ENCODE results near the gene KCNK1.

KCNK1 gene

DNA sequence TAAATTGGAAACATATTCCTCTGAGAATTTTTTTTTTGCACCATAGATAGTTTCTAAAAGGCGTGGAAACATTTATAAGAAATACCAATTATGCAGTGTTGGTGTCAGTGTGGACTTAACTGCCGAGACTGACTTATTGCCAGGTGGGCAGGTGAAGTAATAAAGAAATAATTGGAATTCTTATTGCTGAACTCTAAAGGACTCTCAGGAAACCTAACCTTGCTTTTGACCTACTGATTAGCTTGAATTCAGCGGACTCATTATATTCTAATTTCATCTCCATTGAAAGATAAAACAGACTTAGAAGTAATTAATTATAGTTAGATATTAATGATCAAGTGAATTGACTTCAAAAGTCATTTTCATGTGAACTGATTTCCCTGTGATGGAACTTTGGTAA lies 26.3 kb downstream of the KCNK1 start:
- DNase-seq = no peak

- DNase-seq = no peak
Measured at GRCh38 chr1:233641029-233641428, 27.1 kb downstream of the KCNK1 start.

DNA sequence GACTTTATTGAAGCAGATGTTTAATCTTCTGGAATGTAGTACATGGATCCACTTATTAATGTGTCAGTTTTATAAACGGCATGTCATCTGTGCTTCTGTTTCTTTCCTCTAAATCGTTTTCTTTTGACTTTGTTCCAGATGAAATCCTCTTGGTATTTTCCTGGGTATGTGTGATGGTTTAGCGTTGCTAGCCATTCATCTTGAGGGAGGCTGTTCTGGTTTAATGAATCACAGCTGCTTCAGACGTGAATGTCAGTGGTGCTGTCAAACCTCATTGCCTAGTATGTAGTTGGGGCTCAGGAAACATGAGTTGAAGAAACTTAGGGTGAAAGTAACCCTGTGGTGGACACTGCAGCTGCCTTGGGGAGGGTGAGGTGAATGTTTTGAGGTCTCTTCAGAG lies 33.2 kb downstream of the KCNK1 start:
- no peak for DNase-seq

DNA sequence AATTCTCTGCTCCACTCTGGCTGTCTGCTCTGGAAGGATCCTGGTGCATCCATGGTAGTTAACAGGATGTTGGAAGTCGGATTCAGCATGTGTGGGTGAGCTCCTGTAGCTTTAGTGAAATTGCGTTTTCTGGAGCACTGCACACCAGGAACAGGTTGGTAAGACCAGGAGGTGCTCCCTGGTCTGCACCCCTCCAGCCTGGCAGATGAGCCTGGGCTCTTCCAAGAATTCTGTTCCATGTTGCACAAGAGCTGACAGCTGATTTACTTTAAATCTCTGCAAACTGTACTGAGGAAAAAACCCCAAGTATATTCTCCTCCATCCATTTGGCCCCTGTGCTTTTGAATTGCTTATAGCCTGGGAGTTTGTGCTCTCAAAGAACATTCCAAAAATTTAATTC lies 33.7 kb downstream of the KCNK1 start:
- DNase-seq = no peak

- DNase-seq = no peak
Measured at GRCh38 chr1:233651061-233651460, 37.2 kb downstream of the KCNK1 start.

- no peak for DNase-seq
Measured at GRCh38 chr1:233651563-233652233, 37.8 kb downstream of the KCNK1 start.

DNA sequence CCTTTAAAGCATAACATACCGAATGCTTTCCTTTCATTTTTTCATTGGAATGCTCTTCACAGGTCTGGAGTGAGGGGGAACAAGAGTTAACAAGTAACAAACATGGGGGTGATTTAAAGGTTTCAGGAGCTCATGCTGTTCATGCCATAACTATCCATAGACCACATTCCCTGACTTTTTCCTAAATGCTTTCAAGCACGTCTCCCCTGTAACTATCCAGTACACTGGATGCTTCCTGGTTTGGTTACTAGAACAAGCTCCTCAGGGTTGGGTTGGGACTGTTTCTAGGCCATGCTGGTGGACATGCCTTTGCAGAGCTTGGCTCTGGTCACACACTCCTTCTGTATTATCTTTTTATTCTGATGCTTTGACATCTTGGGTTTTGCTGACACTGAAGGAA lies 38.6 kb downstream of the KCNK1 start:
- no peak for DNase-seq

DNA sequence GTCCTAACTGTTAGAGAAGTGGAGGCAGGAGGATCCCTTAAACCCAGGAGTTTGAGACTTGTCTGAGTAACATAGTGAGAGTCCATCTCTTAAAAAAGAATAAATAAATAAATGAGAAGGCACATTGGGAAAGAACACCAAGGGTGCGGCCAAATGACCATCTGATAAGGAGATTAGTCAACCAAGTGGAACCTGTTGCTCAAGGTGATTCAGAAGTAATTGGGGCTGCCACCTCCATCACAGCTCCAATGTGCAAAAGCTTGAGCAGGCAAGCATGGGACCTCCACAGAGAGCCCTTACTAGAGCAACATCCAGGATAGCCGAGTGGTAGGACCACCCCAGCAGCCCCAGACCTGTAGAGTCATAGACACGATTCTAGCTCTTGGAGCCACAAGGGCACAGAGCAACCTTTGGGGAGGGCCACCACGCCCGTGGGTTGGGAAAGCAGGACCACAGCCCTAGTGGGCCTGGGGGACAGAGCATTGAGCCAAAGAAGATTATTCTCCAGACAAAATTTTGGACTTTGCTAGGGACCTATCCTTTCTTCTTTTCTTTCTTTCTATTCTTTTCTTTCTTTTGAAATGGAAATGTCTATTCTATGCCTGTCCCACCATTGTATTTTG lies 40.9 kb downstream of the KCNK1 start:
- DNase-seq = no peak

- no peak for DNase-seq
Measured at GRCh38 chr1:233655301-233655740, 41.4 kb downstream of the KCNK1 start.

DNA sequence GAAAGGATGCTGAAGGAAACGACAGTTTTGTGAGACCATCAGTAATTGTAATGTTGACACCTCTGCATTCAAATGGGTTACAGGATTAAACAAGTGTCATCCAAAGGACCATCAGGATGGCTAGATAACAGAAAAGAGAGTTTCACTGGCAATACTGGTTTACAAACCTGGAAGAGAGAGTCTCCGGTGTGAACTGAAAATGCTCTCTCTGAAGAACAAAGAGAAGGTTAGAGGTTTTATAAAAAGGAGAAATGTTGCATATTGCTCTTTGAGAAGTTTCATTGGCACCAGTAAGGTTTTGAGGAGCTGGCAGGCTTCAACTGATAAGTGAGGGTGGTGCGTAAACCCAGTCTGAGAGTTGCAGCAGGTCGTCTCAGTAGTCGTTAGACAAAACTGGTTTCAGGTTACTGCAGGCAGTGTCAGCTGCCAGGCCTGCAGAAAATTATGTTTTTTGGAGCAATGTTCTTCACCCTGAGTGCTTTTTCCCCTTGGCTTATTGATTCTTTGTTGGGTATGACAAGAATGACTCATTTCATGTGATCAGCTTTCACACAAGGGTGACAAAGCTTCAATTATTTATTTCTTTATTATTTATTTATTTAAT lies 42.2 kb downstream of the KCNK1 start:
- DNase-seq = no peak

- DNase-seq = no peak
Measured at GRCh38 chr1:233656687-233657086, 42.8 kb downstream of the KCNK1 start.

DNA sequence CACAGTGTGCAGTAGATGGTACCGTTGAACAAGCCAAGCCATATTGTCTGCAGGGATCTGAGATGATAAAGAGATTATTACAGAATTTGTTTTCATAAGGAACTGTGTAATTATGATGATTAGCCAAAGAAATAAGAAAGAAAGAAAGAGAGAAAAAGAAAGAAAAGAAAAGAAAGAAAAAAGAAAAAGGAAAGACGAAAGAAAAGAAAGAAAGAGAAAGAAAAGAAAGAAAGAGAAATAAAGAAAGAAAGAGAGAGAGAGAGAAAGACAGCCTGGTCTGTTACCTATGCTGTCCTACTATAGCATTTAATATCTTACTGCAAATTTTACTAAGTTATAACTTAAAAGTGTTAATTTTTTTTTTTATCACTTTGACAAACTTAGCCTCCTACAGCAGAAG lies 43.6 kb downstream of the KCNK1 start:
- no peak for DNase-seq

GRCh38 chr1:233659495-233659894 lies 45.6 kb downstream of the KCNK1 start:
- DNase-seq = no peak

DNA sequence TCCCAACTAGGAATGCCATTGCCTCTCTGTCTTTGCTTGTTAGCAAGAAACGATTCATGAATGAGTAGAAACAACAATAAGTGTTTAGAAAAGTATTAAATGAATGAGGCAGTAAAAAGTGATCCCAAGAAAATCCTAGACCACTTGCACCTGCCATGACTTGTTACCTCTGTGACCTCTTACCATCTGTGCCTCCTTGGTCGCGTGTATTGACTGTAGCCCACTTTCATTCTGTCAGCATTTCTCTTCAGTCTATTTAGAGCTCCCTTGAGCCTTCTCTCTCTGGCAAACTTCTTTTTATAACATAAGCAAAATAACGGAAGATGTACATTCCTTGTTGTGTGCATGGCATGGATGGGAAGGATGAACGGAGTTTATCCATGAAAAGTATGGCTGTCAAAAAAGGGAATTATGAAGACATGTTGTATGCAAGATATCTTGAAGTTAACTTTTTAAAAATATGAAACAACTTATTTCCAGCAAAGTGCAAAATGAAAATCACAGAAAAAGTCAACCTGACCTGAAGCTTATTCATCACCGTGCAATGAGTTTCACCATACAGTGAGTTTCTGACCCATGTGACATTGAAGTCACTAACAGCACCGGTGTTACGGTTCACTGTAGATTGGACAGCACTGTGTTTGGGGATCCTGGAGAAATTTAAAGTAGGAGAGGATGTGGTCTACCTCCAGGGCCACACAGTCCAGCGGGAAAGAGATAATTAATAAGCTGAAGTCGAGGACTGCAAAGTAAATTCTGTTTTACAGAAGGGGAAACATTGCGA lies 47.7 kb downstream of the KCNK1 start:
- no peak for DNase-seq

GRCh38 chr1:233662575-233663304 lies 48.8 kb downstream of the KCNK1 start:
- no peak for DNase-seq

- no peak for DNase-seq
Measured at GRCh38 chr1:233664253-233664652, 50.3 kb downstream of the KCNK1 start.

DNA sequence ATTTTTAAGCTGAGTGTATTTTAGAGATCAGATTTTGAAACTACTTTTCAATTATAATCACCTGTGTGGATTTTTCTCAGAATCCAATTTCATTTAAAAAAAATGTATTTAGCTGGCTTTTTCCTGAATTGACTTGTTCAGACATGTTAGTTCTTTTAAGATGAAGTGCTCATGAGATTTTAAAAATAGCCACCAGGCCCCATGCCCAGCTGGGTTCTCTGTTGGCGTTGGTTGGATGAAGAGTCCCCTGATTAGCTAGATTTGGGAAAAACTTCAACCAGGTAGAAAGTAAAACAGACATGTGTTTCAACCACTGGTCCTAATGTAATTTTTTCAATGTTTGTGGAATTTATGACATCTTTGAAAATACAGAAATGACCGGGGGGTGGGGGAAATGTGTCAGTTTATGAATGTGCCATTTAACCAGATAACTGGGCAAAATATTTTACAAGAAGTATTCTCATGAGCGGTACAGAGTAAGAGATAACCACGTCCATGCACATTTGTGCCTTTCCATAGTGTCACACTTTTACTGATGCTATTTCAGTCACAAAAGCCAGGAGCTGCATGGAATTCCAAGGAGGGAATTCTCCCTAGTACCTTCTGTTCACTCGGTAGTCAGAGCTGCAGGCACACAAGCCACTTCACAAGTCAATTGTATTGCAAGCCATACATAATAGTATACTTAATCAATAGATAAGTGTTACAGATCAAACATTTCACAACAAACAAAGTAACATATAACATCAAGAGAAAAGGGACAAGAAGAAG lies 51.1 kb downstream of the KCNK1 start:
- DNase-seq = no peak

DNA sequence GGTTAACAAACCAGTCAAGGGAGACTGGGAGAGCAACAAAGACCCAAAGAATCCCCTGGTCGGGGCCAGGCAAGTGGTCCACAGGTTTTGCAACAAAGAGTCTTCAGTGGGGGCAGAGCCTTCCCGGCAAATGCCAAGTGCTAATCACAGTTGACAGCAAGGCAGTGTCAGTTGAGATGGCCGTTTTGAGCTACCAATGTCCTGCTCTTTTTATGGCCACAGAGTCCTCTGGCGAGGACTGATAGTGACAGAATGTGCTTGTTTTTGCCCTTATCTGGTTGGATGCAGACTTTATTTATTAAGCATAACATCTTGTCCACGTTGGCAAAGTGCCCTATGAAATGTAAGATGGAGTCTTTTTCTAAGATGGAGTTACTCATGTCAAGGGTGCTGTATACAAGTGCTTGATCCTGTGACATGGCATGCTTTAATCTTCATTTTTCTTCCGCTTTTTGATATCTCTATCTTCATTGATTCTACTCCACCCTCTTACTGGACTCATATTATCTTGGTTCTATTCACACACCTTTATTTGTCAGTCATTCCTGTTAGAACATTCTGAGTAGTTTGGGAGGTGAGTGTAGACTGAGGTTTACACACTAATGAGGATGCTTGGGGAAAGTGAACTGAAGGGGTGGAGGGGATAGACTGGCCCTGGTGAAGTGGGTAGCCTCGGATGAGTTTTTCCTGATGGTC lies 51.8 kb downstream of the KCNK1 start:
- DNase-seq = no peak

DNA sequence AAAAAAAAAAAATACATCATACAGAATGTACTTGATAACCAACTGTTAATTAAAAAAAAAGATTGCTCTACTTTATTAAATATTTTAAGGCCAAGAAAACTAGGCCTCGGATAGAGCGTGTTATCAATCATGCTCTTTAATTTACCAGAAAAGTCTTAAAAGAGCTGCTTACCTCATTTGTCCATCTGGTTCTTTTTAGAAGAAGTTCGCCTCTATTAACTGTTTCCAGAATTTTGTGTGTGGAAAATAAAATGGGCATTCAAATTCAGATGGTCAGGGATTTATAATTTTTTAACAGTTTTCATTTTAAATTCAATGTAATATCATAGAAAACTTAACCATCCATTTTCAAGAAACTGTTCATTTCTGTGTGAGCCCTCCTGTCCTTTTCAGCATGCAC lies 53.8 kb downstream of the KCNK1 start:
- DNase-seq = no peak

- DNase-seq = no peak
Measured at GRCh38 chr1:233668146-233668724, 54.3 kb downstream of the KCNK1 start.

- no peak for DNase-seq
Measured at GRCh38 chr1:233668725-233669294, 54.9 kb downstream of the KCNK1 start.
